H1 (cell line): Measurements from ENCODE around the gene ABHD10. TPM values are rescaled to one million over a fixed set of nuclear protein-coding genes. Genes with fewer than 3 reads are reported as not detected.

ENCODE experiments used
- CTCF ChIA-PET: fragments of 300-600 bp; sonication (Branson Sonifier 250); formaldehyde crosslinking; loops from one replicate; lab custom pipeline; 2021; ENCODE audit not compliant: partially characterized antibody; lab: Charles Lee
- POLR2A ChIA-PET: fragments of 300-600 bp; sonication (Branson Sonifier 250); formaldehyde crosslinking; loops from one replicate; lab custom pipeline; 2021; ENCODE audit warnings: inconsistent platforms; ENCODE audit not compliant: partially characterized antibody; lab: Charles Lee
- DNase-seq, 2 experiments: peaks; one replicate each; pipeline versions ENCODE4 v3.0.0 to v3.0.0-alpha.2; 2010 to 2022; ENCODE audit warnings: low spot score in 2 of 2, low read depth in 1 of 2, mixed read lengths in 1 of 2
- FAIRE-seq: peaks from 2 replicates; lab custom pipeline; 2011; peaks lifted over from hg19 to GRCh38; lab: Jason Lieb, UNC
- H2AFZ ChIP-seq: 2 replicates; pipeline ENCODE4 v1.8.1; 2012; ENCODE audit warnings: low read length, inconsistent platforms
- H2AK5ac ChIP-seq: 2 replicates; pipeline ENCODE4 v1.6.1; 2013; ENCODE audit warnings: low read depth, low read length
- H2BK120ac ChIP-seq: replicated peaks from 2 replicates; pipeline ENCODE3; 2013; ENCODE audit warnings: low read depth, low read length, inconsistent platforms
- H2BK12ac ChIP-seq: 2 replicates; pipeline ENCODE4 v1.6.1; 2013; ENCODE audit warnings: low read depth, low read length
- H2BK15ac ChIP-seq: 2 replicates; pipeline ENCODE4 v1.6.1; 2013; ENCODE audit warnings: low read length
- H2BK20ac ChIP-seq: 2 replicates; pipeline ENCODE4 v1.6.1; 2013; ENCODE audit warnings: low read length
- H2BK5ac ChIP-seq: 2 replicates; pipeline ENCODE4 v1.6.1; 2013; ENCODE audit warnings: low read depth, low read length
- H3K14ac ChIP-seq: 2 replicates; pipeline ENCODE4 v1.6.1; 2013; ENCODE audit warnings: inconsistent platforms; ENCODE audit not compliant: insufficient read length
- H3K18ac ChIP-seq: 2 replicates; pipeline ENCODE4 v1.6.1; 2013; ENCODE audit warnings: low read length; ENCODE audit errors: extremely low read depth
- H3K23ac ChIP-seq: 2 replicates; pipeline ENCODE4 v1.6.1; 2013; ENCODE audit warnings: inconsistent platforms; ENCODE audit not compliant: insufficient read length
- H3K23me2 ChIP-seq: 2 replicates; pipeline ENCODE4 v1.6.1; 2013; ENCODE audit warnings: low read depth, low read length
- H3K27ac ChIP-seq: 2 replicates; pipeline ENCODE4 v1.6.1; 2011; ENCODE audit warnings: low read depth, low read length, inconsistent platforms
- H3K27me3 ChIP-seq, 4 experiments: replicated peaks in 1 of 4; 1 replicate in 1 of 4; 2 replicates in 3 of 4; pipeline versions ENCODE4 v1.6.1 to v1.8.1; 2011 to 2013; ENCODE audit warnings: low read length in 3 of 4, mild to moderate bottlenecking in 3 of 4, inconsistent platforms in 2 of 4, mixed read lengths in 2 of 4, moderate library complexity in 1 of 4; ENCODE audit not compliant: control insufficient read depth in 3 of 4, insufficient read depth in 3 of 4; ENCODE audit errors: extremely low read depth in 1 of 4
- H3K36me3 ChIP-seq, 4 experiments: 2 replicates each; pipeline versions ENCODE4 v1.6.1 to v1.8.1; 2011 to 2013; ENCODE audit warnings: mild to moderate bottlenecking in 4 of 4, low read length in 3 of 4, moderate library complexity in 2 of 4, control low read depth in 1 of 4, inconsistent platforms in 1 of 4; ENCODE audit not compliant: insufficient read depth in 4 of 4, control insufficient read depth in 2 of 4
- H3K4ac ChIP-seq: replicated peaks from 2 replicates; pipeline ENCODE3; 2013; ENCODE audit warnings: low read length, low read depth, mixed read lengths, inconsistent platforms; ENCODE audit not compliant: insufficient read length
- H3K4me1 ChIP-seq, 4 experiments: replicated peaks in 1 of 4; 1 replicate in 1 of 4; 2 replicates in 3 of 4; pipeline versions ENCODE4 v1.6.1 to v1.8.1; 2011 to 2013; ENCODE audit warnings: low read length in 3 of 4, inconsistent platforms in 2 of 4, mixed read lengths in 1 of 4; ENCODE audit not compliant: insufficient read depth in 4 of 4, control insufficient read depth in 3 of 4
- H3K4me2 ChIP-seq, 2 experiments: 2 replicates each; pipeline versions ENCODE4 v1.6.1 to v1.8.1; 2011 to 2013; ENCODE audit warnings: low read depth in 2 of 2, low read length in 2 of 2, control low read depth in 1 of 2, inconsistent platforms in 1 of 2, mild to moderate bottlenecking in 1 of 2; ENCODE audit not compliant: insufficient read depth in 1 of 2
- H3K4me3 ChIP-seq, 4 experiments: fragments of 200-600, 300-600 bp in 1 of 4; sonication (generic), shearing (Covaris generic), sonication (Bioruptor Twin) in 1 of 4; 2 replicates each; pipeline versions ENCODE4 v1.5.1 to v1.8.1; 2011 to 2016; ENCODE audit warnings: low read length in 4 of 4, low read depth in 3 of 4, control low read depth in 2 of 4, inconsistent platforms in 2 of 4, mild to moderate bottlenecking in 2 of 4, mixed read lengths in 1 of 4, moderate library complexity in 1 of 4; ENCODE audit not compliant: insufficient read depth in 2 of 4; ENCODE audit errors: extremely low read depth in 1 of 4
- H3K56ac ChIP-seq: replicated peaks from 2 replicates; pipeline ENCODE3; 2013; ENCODE audit warnings: low read depth, mild to moderate bottlenecking, mixed read lengths, low read length, inconsistent platforms; ENCODE audit not compliant: insufficient read length
- H3K79me1 ChIP-seq: 2 replicates; pipeline ENCODE4 v1.6.1; 2013; ENCODE audit warnings: low read depth, low read length, control low read depth
- H3K79me2 ChIP-seq, 2 experiments: 2 replicates each; pipeline versions ENCODE4 v1.6.1 to v1.8.1; 2012 to 2013; ENCODE audit warnings: low read length in 2 of 2, mild to moderate bottlenecking in 2 of 2, inconsistent platforms in 1 of 2; ENCODE audit not compliant: insufficient read depth in 2 of 2, control insufficient read depth in 1 of 2
- H3K9ac ChIP-seq, 4 experiments: replicated peaks in 1 of 4; 1 replicate in 1 of 4; 2 replicates in 3 of 4; pipeline versions ENCODE4 v1.6.1 to v1.8.1; 2011 to 2013; ENCODE audit warnings: low read depth in 3 of 4, low read length in 3 of 4, control low read depth in 2 of 4, mild to moderate bottlenecking in 2 of 4, moderate library complexity in 2 of 4, inconsistent platforms in 1 of 4; ENCODE audit errors: extremely low read depth in 1 of 4
- H3K9me3 ChIP-seq, 2 experiments: 2 replicates each; pipeline versions ENCODE4 v1.6.1 to v1.8.1; 2012 to 2013; ENCODE audit warnings: mild to moderate bottlenecking in 2 of 2, moderate library complexity in 2 of 2, control low read depth in 1 of 2, inconsistent platforms in 1 of 2, low read depth in 1 of 2, low read length in 1 of 2, mixed read lengths in 1 of 2; ENCODE audit not compliant: insufficient read depth in 2 of 2
- H4K20me1 ChIP-seq, 2 experiments: replicated peaks in 1 of 2; 2 replicates each; pipeline versions ENCODE3 to v1.8.1; 2011 to 2013; ENCODE audit warnings: inconsistent platforms in 2 of 2, low read length in 2 of 2, mild to moderate bottlenecking in 1 of 2; ENCODE audit not compliant: insufficient read depth in 2 of 2, control insufficient read depth in 1 of 2
- H4K5ac ChIP-seq: 2 replicates; pipeline ENCODE4 v1.6.1; 2013; ENCODE audit warnings: low read length, low read depth, mixed read lengths, inconsistent platforms; ENCODE audit not compliant: insufficient read length
- H4K8ac ChIP-seq: 2 replicates; pipeline ENCODE4 v1.8.0; 2013; ENCODE audit warnings: mild to moderate bottlenecking, moderate library complexity, low read length, inconsistent platforms; ENCODE audit not compliant: insufficient read depth; ENCODE audit errors: extremely low read depth
- H4K91ac ChIP-seq: replicated peaks from 2 replicates; pipeline ENCODE3; 2013; ENCODE audit warnings: low read length, mixed read lengths, inconsistent platforms; ENCODE audit not compliant: insufficient read length
- CBX8 ChIP-seq: fragments of 300-800, 300-1000 bp; sonication (generic); IDR thresholded peaks from 2 replicates; pipeline ENCODE4 v1.7.1; 2016; ENCODE audit warnings: low read depth, low read length, borderline replicate concordance
- CEBPB ChIP-seq: IDR thresholded peaks from 2 replicates; pipeline ENCODE4 v1.6.1; 2012; ENCODE audit warnings: low read depth, low read length
- GABPA ChIP-seq: IDR thresholded peaks from 2 replicates; pipeline ENCODE4 v1.6.1; 2011; ENCODE audit warnings: mild to moderate bottlenecking, low read length, moderate library complexity, borderline replicate concordance; ENCODE audit not compliant: insufficient read depth
- JUND ChIP-seq: IDR thresholded peaks from 2 replicates; pipeline ENCODE4 v1.6.1; 2011; ENCODE audit warnings: mild to moderate bottlenecking, improper control_type of control experiment, low read length
- KDM1A ChIP-seq: fragments of 200-600, 300-600 bp; sonication (generic); IDR thresholded peaks from 2 replicates; pipeline ENCODE4 v1.7.1; 2016; ENCODE audit warnings: mild to moderate bottlenecking, low read length, borderline replicate concordance
- MAX ChIP-seq: IDR thresholded peaks from 2 replicates; pipeline ENCODE4 v1.6.1; 2012; ENCODE audit warnings: inconsistent platforms
- POU5F1 ChIP-seq: IDR thresholded peaks from 2 replicates; pipeline ENCODE4 v1.6.1; 2011; ENCODE audit warnings: low read depth, mild to moderate bottlenecking, low read length, moderate library complexity
- RBBP5 ChIP-seq: IDR thresholded peaks from 2 replicates; pipeline ENCODE4 v1.7.1; 2012; ENCODE audit warnings: low read depth, mild to moderate bottlenecking, inconsistent platforms, low read length, moderate library complexity, borderline replicate concordance
- WGBS, 2 experiments: shearing (Covaris generic) in 1 of 2; methylation state at CpG; one replicate each; pipeline versions ENCODE4 v1.1.6 to v1.1.7; 2013 to 2015; ENCODE audit warnings: low lambda C conversion rate in 2 of 2, mixed read lengths in 2 of 2, inconsistent platforms in 1 of 2, low coverage in 1 of 2, missing lambda C conversion rate in 1 of 2; ENCODE audit not compliant: insufficient replicate concordance in 2 of 2, insufficient coverage in 1 of 2, insufficient read length in 1 of 2; ENCODE audit errors: extremely low coverage in 1 of 2, missing lambda C conversion rate in 1 of 2; 5-methylcytosine and 5-hydroxymethylcytosine counted together
- polyA plus RNA-seq, 7 experiments: library from polyadenylated mRNA; depleted of rRNA in 3 of 7; stranded (reverse) in 5 of 7; unstranded in 2 of 7; fragments of >200 nt in 5 of 7; fragments of 200-250 nt in 2 of 7; gene quantifications; 1 replicate in 5 of 7; 2 replicates in 1 of 7; 4 replicates in 1 of 7; pipeline versions ENCODE4 v1.2.1 to v1.2.3, GENCODE V29; 2011 to 2013; ENCODE audit warnings: missing spikeins in 2 of 7, mixed read lengths in 2 of 7
- total RNA-seq: library from RNA; stranded (reverse); fragmentation: NEBNext Ultra II Directional; extraction: Animal tissue kit (Norgen Biotek cat#: 25700); gene quantifications from 2 replicates; pipeline ENCODE4 v1.2.1, GENCODE V29; 2021

ABHD10 gene
- total and polyA plus RNA-seq, 2 of the 8 experiments (the other 6 are each of a cell fraction or from before 2014, with no cell fraction given) = 10.9 to 24.6 TPM

DNA sequence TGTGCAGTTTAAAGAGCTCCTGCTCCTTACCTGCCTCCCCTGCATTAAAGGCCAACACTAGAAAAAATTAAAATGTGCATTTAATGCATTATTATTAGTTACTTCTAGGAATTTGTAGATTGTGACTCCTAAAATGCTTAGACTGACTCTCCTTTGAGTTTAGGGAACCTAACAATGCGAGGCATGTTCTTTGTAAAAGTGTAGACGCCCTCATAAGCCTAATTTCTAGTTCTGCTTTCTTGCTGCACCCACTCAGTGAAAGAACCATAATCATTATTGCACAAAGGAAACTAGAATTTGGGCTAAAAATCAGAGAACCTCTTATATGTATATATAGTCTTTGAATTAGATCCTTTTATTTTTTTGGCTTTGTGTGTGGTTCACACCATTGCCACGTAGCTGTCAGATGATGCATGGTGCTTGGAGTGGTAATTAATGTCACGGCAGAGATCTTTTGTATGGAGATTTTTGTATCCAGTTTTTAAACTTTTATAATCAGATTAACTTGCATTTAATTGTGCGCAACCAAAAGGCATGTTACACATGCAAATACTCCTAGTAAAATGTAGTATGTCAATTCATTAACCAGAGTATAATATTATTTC, 710 bp downstream of the ABHD10 start:
- Histone ChIP-seq H2BK15ac (no peak overlapping the region), H3K27me3 (no peaks in the 10 kb centered on the region), H4K91ac (no peak overlapping the region), H2BK12ac (no peak overlapping the region), H2BK20ac (no peak overlapping the region), H3K79me2 (peaks cover 0 to 17% of the 10 kb centered on the region in 2 experiments; a peak in 3 of 4 replicates), H3K23ac (no peak overlapping the region), H4K8ac (peak overlapping the region; percentile 87; the same call in 1 of the 2 replicates), H3K36me3 (no peaks in the 10 kb centered on the region; a peak in 1 of 8 replicates), H3K9ac (peak overlapping the region in 3 of 4 experiments; percentile 31 to 87 (median 86); a peak in 4 of 7 replicates), H4K5ac (no peak overlapping the region), H2AK5ac (no peak overlapping the region), H3K9me3 (no peaks in the 10 kb centered on the region), H3K79me1 (no peaks in the 10 kb centered on the region; the same call in 1 of the 2 replicates), H3K56ac (peak overlapping the region; percentile 84), H3K27ac (no peak overlapping the region), H3K4ac (no peak overlapping the region), H3K14ac (no peak overlapping the region), H3K18ac (no peak overlapping the region; the same call in 1 of the 2 replicates), H4K20me1 (no peaks in the 10 kb centered on the region), H2AFZ (peak overlapping the region; percentile 87), H3K4me2 (peak overlapping the region; percentile 63 to 79), H3K23me2 (peaks cover 3% of the 10 kb centered on the region), H3K4me1 (no peaks in the 10 kb centered on the region), H2BK5ac (no peak overlapping the region), H3K4me3 (peak overlapping the region; percentile 80 to 91 (median 84)), H2BK120ac (no peak overlapping the region)
- DNase-seq (no peak), FAIRE-seq (no peak)
- 58% methylated on average over 5 of the region's 5 CpGs; no CpG with 5 or more reads in 1 of the 2 experiments for WGBS, 2 experiments
- POLR2A ChIA-PET = interaction anchor here (0.5 to 2.1 kb wide), 15 partner anchors 9 to 262 kb away, joined by 3 to 16 read pairs (median 4); partner anchors contain the start of genes C3orf52 and TAGLN3
- CTCF ChIA-PET = interaction anchor here (1.0 to 4.8 kb wide), 11 partner anchors 9 to 262 kb away, joined by 3 to 30 read pairs (median 5); no protein-coding TSS in a partner anchor
- TF ChIP-seq MAX = no peak
- TF ChIP-seq CBX8 = no peak
- no peak for TF ChIP-seq CEBPB
- TF ChIP-seq GABPA = no peak
- TF ChIP-seq JUND = no peak
- no peak for TF ChIP-seq RBBP5
- TF ChIP-seq POU5F1 = no peak
- TF ChIP-seq KDM1A = no peak
